Glutamatergic neuron (in vitro differentiated cells): ENCODE data around the gene PHF12. TPM values are rescaled to one million over a fixed set of nuclear protein-coding genes. Genes with fewer than 3 reads are reported as not detected.

Experiments used
- DNase-seq: peaks from one replicate; pipeline ENCODE4 v3.0.0; 2022
- H3K27ac Mint-ChIP-seq: one replicate; pipeline ENCODE4 v1.8.0; 2020; ENCODE audit warnings: mild to moderate bottlenecking, mixed read lengths, inconsistent platforms; ENCODE audit not compliant: unreplicated experiment
- H3K27me3 Mint-ChIP-seq: one replicate; pipeline ENCODE4 v1.8.0; 2020; ENCODE audit warnings: mild to moderate bottlenecking, moderate library complexity, mixed read lengths, inconsistent platforms; ENCODE audit not compliant: unreplicated experiment
- H3K36me3 Mint-ChIP-seq: one replicate; pipeline ENCODE4 v1.8.0; 2020; ENCODE audit warnings: mild to moderate bottlenecking, mixed read lengths, inconsistent platforms; ENCODE audit not compliant: unreplicated experiment
- H3K4me1 Mint-ChIP-seq: one replicate; pipeline ENCODE4 v1.8.0; 2020; ENCODE audit warnings: mild to moderate bottlenecking, low read depth, mixed read lengths, inconsistent platforms; ENCODE audit not compliant: unreplicated experiment
- H3K4me3 Mint-ChIP-seq: one replicate; pipeline ENCODE4 v1.8.0; 2020; ENCODE audit warnings: mild to moderate bottlenecking, mixed read lengths, inconsistent platforms; ENCODE audit not compliant: unreplicated experiment
- H3K9me3 Mint-ChIP-seq: one replicate; pipeline ENCODE4 v1.8.0; 2020; ENCODE audit warnings: mild to moderate bottlenecking, moderate library complexity, mixed read lengths, inconsistent platforms; ENCODE audit not compliant: unreplicated experiment
- total RNA-seq: library from RNA; stranded (reverse); fragmentation: NEBNext Ultra II Directional; extraction: Animal tissue kit (Norgen Biotek cat#: 25700); gene quantifications from one replicate; pipeline ENCODE4 v1.2.1, GENCODE V29; 2021; ENCODE audit not compliant: unreplicated experiment
- TF ChIP-seq, protein P1 (sequence below): fragments of 200-600 bp; sonication (generic); IDR thresholded peaks from one replicate; pipeline ENCODE4 v1.5.0; 2021; ENCODE audit not compliant: partially characterized antibody, unreplicated experiment

PHF12 gene
- total RNA-seq, 1 donor from 2014 or later, result 59.8 TPM

DNA sequence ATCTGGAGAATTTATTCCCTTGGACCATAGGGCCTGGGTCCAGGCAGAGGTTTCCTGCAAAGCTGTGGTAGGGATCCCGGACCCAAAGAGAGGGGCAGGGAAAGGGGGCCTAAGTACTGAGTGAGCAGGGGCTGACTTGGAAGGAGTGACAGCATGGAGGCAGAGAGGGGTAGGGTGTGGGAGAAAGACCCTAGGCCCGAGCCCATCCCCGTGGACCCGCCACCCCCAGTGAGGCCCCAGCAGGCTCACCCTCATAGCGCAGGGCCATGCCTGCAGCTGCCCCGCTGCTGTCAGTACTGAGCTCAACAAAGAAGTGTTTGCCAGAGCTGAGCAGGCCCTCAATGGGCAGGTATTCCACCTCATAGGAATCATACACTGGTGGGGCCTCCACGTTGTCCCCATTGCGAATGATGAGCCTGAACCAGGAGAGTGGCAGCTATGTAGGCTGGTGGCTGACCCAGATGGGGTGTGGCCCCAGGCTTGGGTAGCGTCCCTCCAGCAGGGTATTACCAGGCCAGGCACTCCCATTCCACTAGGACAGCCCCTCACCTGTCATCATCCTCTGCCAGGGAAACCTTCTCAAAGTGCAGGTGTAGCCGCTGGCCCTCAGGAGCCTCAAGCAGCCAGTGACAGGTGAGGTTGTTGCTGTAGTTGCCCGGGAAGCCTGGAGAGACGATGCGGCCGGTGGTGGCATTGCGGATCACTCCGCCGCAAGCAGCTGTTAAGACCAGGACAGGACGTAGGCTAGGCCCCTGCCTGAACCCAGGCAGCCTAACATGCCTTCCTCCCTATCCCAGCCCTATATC lies 9.1 kb upstream of the PHF12 start:
- DNase-seq, result no peak
- H3K27ac Mint-ChIP-seq, result no peak overlapping the region
- no peaks in the 10 kb centered on the region for H3K36me3 Mint-ChIP-seq
- H3K4me1 Mint-ChIP-seq, result no peaks in the 10 kb centered on the region
- H3K4me3 Mint-ChIP-seq, result no peak overlapping the region
- H3K9me3 Mint-ChIP-seq, result peaks cover 2% of the 10 kb centered on the region
- peaks cover 7% of the 10 kb centered on the region for H3K27me3 Mint-ChIP-seq
- TF ChIP-seq, protein P1, sequence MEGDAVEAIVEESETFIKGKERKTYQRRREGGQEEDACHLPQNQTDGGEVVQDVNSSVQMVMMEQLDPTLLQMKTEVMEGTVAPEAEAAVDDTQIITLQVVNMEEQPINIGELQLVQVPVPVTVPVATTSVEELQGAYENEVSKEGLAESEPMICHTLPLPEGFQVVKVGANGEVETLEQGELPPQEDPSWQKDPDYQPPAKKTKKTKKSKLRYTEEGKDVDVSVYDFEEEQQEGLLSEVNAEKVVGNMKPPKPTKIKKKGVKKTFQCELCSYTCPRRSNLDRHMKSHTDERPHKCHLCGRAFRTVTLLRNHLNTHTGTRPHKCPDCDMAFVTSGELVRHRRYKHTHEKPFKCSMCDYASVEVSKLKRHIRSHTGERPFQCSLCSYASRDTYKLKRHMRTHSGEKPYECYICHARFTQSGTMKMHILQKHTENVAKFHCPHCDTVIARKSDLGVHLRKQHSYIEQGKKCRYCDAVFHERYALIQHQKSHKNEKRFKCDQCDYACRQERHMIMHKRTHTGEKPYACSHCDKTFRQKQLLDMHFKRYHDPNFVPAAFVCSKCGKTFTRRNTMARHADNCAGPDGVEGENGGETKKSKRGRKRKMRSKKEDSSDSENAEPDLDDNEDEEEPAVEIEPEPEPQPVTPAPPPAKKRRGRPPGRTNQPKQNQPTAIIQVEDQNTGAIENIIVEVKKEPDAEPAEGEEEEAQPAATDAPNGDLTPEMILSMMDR, result no peak

DNA sequence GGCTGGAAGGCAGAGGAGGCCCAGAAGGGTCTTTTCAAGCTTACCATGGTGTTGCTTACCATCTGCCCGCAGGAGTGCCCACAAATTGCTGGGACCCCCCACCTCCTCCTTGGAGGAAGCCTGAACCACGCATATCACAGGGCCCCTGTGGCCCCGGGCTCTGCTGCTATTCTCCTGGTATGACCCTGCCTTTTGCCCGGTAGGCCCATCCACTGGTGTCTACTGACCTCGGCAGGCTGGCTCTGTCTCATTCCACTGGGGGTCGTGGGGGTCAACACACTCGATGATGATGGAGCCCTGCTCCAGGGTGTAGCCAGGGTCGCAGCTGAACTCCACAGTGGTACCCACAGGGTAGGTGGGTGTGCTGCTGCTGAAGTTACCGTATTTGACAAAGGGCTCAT lies 8.2 kb upstream of the PHF12 start:
- Mint-ChIP-seq H3K27ac (no peak overlapping the region), H3K9me3 (peaks cover 2% of the 10 kb centered on the region), H3K4me1 (no peaks in the 10 kb centered on the region), H3K4me3 (no peak overlapping the region), H3K27me3 (peaks cover 6% of the 10 kb centered on the region), H3K36me3 (no peaks in the 10 kb centered on the region)
- DNase-seq, result no peak
- TF ChIP-seq, protein P1, result no peak

DNA sequence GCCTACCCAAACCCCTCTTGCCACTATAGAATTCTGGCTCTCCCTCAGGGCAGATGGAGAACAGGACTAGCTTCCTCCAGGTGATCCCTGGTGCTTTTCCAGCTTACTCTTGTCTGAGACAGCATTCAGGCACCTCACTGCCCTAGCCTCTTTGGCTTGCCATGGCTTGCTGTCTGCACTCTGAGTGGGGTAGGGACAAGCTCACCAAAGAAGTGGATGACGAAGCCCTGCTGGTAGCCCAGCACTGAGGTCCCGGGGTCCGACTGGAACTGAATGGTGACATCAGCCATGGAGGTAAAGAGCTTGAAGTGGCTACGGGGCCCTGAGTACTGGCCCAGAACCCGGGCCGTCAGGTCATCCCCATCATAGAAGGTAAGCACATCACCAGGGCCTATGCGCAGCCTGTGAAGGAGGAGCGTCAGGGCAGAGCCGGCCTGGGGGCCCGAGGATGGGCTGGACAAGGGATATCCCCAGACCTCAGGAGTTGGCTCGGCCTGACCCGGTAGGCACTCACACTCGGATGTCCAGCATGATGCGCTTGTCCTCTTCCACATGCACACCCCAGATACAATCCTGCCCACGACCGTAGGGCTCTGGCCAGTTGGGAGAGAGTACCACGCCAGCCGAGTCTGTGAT lies 7.6 kb upstream of the PHF12 start:
- DNase-seq, result no peak
- Mint-ChIP-seq H3K4me1 (no peaks in the 10 kb centered on the region), H3K4me3 (no peak overlapping the region), H3K36me3 (no peaks in the 10 kb centered on the region), H3K9me3 (peaks cover 2% of the 10 kb centered on the region), H3K27ac (no peak overlapping the region), H3K27me3 (peaks cover 6% of the 10 kb centered on the region)
- TF ChIP-seq, protein P1, result no peak

DNA sequence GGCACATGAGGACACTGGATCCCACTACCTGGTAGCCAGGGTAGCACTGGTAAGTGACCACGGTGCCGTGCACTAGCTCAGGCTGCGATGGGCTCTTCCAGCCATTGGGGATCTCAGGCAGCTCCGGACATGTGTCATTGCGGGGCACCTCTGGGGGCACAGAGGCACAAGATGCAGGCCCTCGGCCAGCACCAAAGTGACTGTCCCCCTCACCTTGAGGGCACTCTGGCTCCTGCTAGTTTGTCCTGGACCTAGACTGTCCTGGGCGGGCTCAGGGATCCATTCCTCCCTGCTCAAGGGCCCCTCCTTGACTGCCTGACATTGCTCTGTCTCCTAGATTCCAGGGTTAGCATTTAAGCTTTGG lies 6.7 kb upstream of the PHF12 start:
- no peaks in the 10 kb centered on the region for H3K36me3 Mint-ChIP-seq
- no peak overlapping the region for H3K27ac Mint-ChIP-seq
- no peak overlapping the region for H3K4me3 Mint-ChIP-seq
- H3K4me1 Mint-ChIP-seq, result no peaks in the 10 kb centered on the region
- H3K9me3 Mint-ChIP-seq, result peaks cover 2% of the 10 kb centered on the region
- H3K27me3 Mint-ChIP-seq, result peaks cover 3% of the 10 kb centered on the region
- DNase-seq, result no peak
- TF ChIP-seq, protein P1, result no peak
